PC-9 (cell line): ENCODE data around the gene RIN1. TPM values are rescaled to one million over a fixed set of nuclear protein-coding genes. Genes with fewer than 3 reads are reported as not detected.

ENCODE experiments used
- BruUV-seq: library from RNA; stranded (reverse); fragments of 400-500 nt; replicated peaks from 2 replicates; lab custom pipeline; 2021; lab: Mats Ljungman, UMichigan
- CTCF ChIA-PET: fragments of 300-600 bp; sonication (Branson Sonifier 250); formaldehyde crosslinking; loops from one replicate; lab custom pipeline; 2022; ENCODE audit warnings: antibody characterized with exemption; lab: Charles Lee
- POLR2A ChIA-PET: fragments of 300-600 bp; sonication (Branson Sonifier 250); formaldehyde crosslinking; loops from one replicate; lab custom pipeline; 2022; ENCODE audit warnings: antibody characterized with exemption; ENCODE audit not compliant: unreplicated experiment; lab: Charles Lee
- DNase-seq, 2 experiments: peaks; one replicate each; pipeline versions ENCODE4 v3.0.0 to v3.0.0-alpha.2; 2015 to 2022; ENCODE audit warnings: mixed read lengths in 1 of 2
- H2AFZ ChIP-seq: fragments of 200-600 bp; sonication (generic); 2 replicates; pipeline ENCODE4 v1.8.1; 2017; ENCODE audit warnings: antibody characterized with exemption
- H3F3A ChIP-seq: fragments of 200-600 bp; sonication (generic); 2 replicates; pipeline ENCODE4 v1.8.1; 2017; ENCODE audit warnings: antibody characterized with exemption, mild to moderate bottlenecking, low read depth; ENCODE audit not compliant: insufficient read depth
- H3K27ac ChIP-seq: fragments of 200-600 bp; sonication (generic); 2 replicates; pipeline ENCODE4 v1.6.1; 2016; ENCODE audit warnings: mixed run types
- H3K27me3 ChIP-seq: fragments of 200-600 bp; sonication (generic); 2 replicates; pipeline ENCODE4 v1.6.1; 2016; ENCODE audit warnings: low read depth, mixed run types; ENCODE audit not compliant: insufficient read depth
- H3K36me3 ChIP-seq: fragments of 200-600 bp; sonication (generic); 2 replicates; pipeline ENCODE4 v1.6.1; 2016; ENCODE audit warnings: low read depth, mixed run types
- H3K4me1 ChIP-seq: fragments of 200-600 bp; sonication (generic); replicated peaks from 2 replicates; pipeline ENCODE4 v1.6.1; 2016; ENCODE audit warnings: mixed run types; ENCODE audit not compliant: insufficient read depth
- H3K4me2 ChIP-seq: fragments of 200-600 bp; sonication (generic); 2 replicates; pipeline ENCODE4 v1.6.1; 2017; ENCODE audit warnings: mixed run types
- H3K4me3 ChIP-seq: fragments of 200-600 bp; sonication (generic); 2 replicates; pipeline ENCODE4 v1.6.1; 2016; ENCODE audit warnings: mixed run types
- H3K79me2 ChIP-seq: fragments of 200-600 bp; sonication (generic); 2 replicates; pipeline ENCODE4 v1.6.1; 2017; ENCODE audit warnings: low read depth, mixed run types
- H3K9me2 ChIP-seq: fragments of 200-600 bp; sonication (generic); 2 replicates; pipeline ENCODE4 v1.8.1; 2017; ENCODE audit warnings: mild to moderate bottlenecking; ENCODE audit not compliant: insufficient read depth
- H3K9me3 ChIP-seq: fragments of 200-600 bp; sonication (generic); 2 replicates; pipeline ENCODE4 v1.8.1; 2016; ENCODE audit warnings: low read depth; ENCODE audit not compliant: insufficient read depth
- H4K20me1 ChIP-seq: fragments of 200-600 bp; sonication (generic); 2 replicates; pipeline ENCODE4 v1.8.1; 2017; ENCODE audit not compliant: insufficient read depth
- CTCF ChIP-seq: fragments of 200-600 bp; sonication (generic); conservative IDR thresholded peaks from 2 replicates; pipeline ENCODE4 v1.6.1; 2017; ENCODE audit warnings: mixed run types, antibody characterized with exemption, mild to moderate bottlenecking, moderate library complexity
- EZH2 ChIP-seq: fragments of 200-600 bp; sonication (generic); IDR thresholded peaks from 2 replicates; pipeline ENCODE4 v1.8.0; 2017; ENCODE audit warnings: antibody characterized with exemption, low read depth
- intact Hi-C: fragments of 100-400 bp; cut with micrococcal nuclease; formaldehyde crosslinking; loops from one replicate; pipeline ENCODE4 v1.10.0; 2022; ENCODE audit not compliant: unreplicated experiment
- total RNA-seq: library from RNA; stranded (reverse); gene quantifications from 2 replicates; pipeline ENCODE4 v1.2.3, GENCODE V29; 2021

The RIN1 gene
- total RNA-seq, 1 experiment from 2014 or later = 15.5 TPM

GRCh38 chr11:66293352-66293751 lies 42.9 kb downstream of the RIN1 start:
- intact Hi-C loops = no loop called here
- H3K27ac ChIP-seq = no peak overlapping the region
- no peak overlapping the region for H3K4me2 ChIP-seq
- no TSS peak for BruUV-seq
- CTCF ChIA-PET = no interaction called here
- no peak overlapping the region for H2AFZ ChIP-seq
- no peaks in the 10 kb centered on the region for H3K36me3 ChIP-seq
- no peak overlapping the region for H3K4me3 ChIP-seq
- peaks cover 11% of the 10 kb centered on the region for H3K4me1 ChIP-seq
- peaks cover 20% of the 10 kb centered on the region for H3F3A ChIP-seq
- POLR2A ChIA-PET = no interaction called here
- peaks cover 10% of the 10 kb centered on the region; the same call in 1 of the 2 replicates for H3K27me3 ChIP-seq
- no peak for DNase-seq
- TF ChIP-seq EZH2 (no peak), CTCF (no peak)
- peaks cover 4% of the 10 kb centered on the region for H3K79me2 ChIP-seq
- H4K20me1 ChIP-seq = no peaks in the 10 kb centered on the region
- H3K9me2 ChIP-seq = no peaks in the 10 kb centered on the region
- no peaks in the 10 kb centered on the region for H3K9me3 ChIP-seq

- no peaks in the 10 kb centered on the region for H3K36me3 ChIP-seq
- no TSS peak for BruUV-seq
- H3K27ac ChIP-seq = no peak overlapping the region
- TF ChIP-seq EZH2 = no peak
- TF ChIP-seq CTCF = no peak
- H4K20me1 ChIP-seq = no peaks in the 10 kb centered on the region
- POLR2A ChIA-PET = no interaction called here
- intact Hi-C loops = no loop called here
- no peak overlapping the region for H3K4me2 ChIP-seq
- H3K9me2 ChIP-seq = no peaks in the 10 kb centered on the region
- H3F3A ChIP-seq = peaks cover 20% of the 10 kb centered on the region
- CTCF ChIA-PET = no interaction called here
- H3K4me3 ChIP-seq = no peak overlapping the region
- H3K79me2 ChIP-seq = peaks cover 10% of the 10 kb centered on the region
- H2AFZ ChIP-seq = no peak overlapping the region
- peaks cover 15% of the 10 kb centered on the region for H3K4me1 ChIP-seq
- no peaks in the 10 kb centered on the region for H3K9me3 ChIP-seq
- no peak for DNase-seq
- H3K27me3 ChIP-seq = 0 out of 2 replicates have a peak, but pooled peaks cover 6% of the 10 kb centered on the region
These were observed 43.5 kb downstream of the RIN1 start for GRCh38 chr11:66292543-66293332.

GRCh38 chr11:66291706-66292542 lies 44.3 kb downstream of the RIN1 start, which contains the start of gene TMEM151A:
TSS of gene TMEM151A (plus strand) at chr11:66291894. CDS start at chr11:66292014, 120 bp downstream.
- no peaks in the 10 kb centered on the region for H3K36me3 ChIP-seq
- peaks cover 20% of the 10 kb centered on the region for H3F3A ChIP-seq
- peak within 1 kb of the TSS; percentile 91; the same call in 1 of the 2 replicates for H3K4me2 ChIP-seq
- H3K9me2 ChIP-seq = no peaks in the 10 kb centered on the region
- H4K20me1 ChIP-seq = peaks cover 3% of the 10 kb centered on the region; the same call in 1 of the 2 replicates
- H3K79me2 ChIP-seq = peaks cover 18% of the 10 kb centered on the region
- no peak for DNase-seq
- H3K4me1 ChIP-seq = peaks cover 19% of the 10 kb centered on the region
- no peak within 1 kb of the TSS for H2AFZ ChIP-seq
- no peak within 1 kb of the TSS for H3K27ac ChIP-seq
- CTCF ChIA-PET = no interaction called here
- H3K27me3 ChIP-seq = 0 out of 2 replicates have a peak, but pooled peaks cover 1% of the 10 kb centered on the region
- no peak within 1 kb of the TSS for H3K4me3 ChIP-seq
- intact Hi-C loops = no loop called here
- no TSS peak for BruUV-seq
- TF ChIP-seq EZH2 = no peak
- TF ChIP-seq CTCF = no peak
- POLR2A ChIA-PET = no interaction called here
- H3K9me3 ChIP-seq = no peaks in the 10 kb centered on the region
